H1 (cell line): ENCODE results near the gene ARRB1. TPM values are rescaled to one million over a fixed set of nuclear protein-coding genes. Genes with fewer than 3 reads are reported as not detected.

Experiments used
- SP1 ChIP-seq: IDR thresholded peaks from 2 replicates; pipeline ENCODE4 v1.6.1; 2011; ENCODE audit warnings: low read depth, low read length
- polyA plus RNA-seq, 7 experiments: library from polyadenylated mRNA; depleted of rRNA in 3 of 7; stranded (reverse) in 5 of 7; unstranded in 2 of 7; fragments of >200 nt in 5 of 7; fragments of 200-250 nt in 2 of 7; gene quantifications; 1 replicate in 5 of 7; 2 replicates in 1 of 7; 4 replicates in 1 of 7; pipeline versions ENCODE4 v1.2.1 to v1.2.3, GENCODE V29; 2011 to 2013; ENCODE audit warnings: missing spikeins in 2 of 7, mixed read lengths in 2 of 7
- total RNA-seq: library from RNA; stranded (reverse); fragmentation: NEBNext Ultra II Directional; extraction: Animal tissue kit (Norgen Biotek cat#: 25700); gene quantifications from 2 replicates; pipeline ENCODE4 v1.2.1, GENCODE V29; 2021

ARRB1 gene
- total and polyA plus RNA-seq, 2 of the 8 experiments (the other 6 are each of a cell fraction or from before 2014, with no cell fraction given), result 9.4 to 31.8 TPM

- no peak for TF ChIP-seq SP1
Measured at GRCh38 chr11:75239531-75240290, 111.8 kb downstream of the ARRB1 start (continued).
